ENCODE results near the gene ZNF687.
A peak's percentile ranks its signal among the peaks of the same experiment; 100 is the strongest.

DNA sequence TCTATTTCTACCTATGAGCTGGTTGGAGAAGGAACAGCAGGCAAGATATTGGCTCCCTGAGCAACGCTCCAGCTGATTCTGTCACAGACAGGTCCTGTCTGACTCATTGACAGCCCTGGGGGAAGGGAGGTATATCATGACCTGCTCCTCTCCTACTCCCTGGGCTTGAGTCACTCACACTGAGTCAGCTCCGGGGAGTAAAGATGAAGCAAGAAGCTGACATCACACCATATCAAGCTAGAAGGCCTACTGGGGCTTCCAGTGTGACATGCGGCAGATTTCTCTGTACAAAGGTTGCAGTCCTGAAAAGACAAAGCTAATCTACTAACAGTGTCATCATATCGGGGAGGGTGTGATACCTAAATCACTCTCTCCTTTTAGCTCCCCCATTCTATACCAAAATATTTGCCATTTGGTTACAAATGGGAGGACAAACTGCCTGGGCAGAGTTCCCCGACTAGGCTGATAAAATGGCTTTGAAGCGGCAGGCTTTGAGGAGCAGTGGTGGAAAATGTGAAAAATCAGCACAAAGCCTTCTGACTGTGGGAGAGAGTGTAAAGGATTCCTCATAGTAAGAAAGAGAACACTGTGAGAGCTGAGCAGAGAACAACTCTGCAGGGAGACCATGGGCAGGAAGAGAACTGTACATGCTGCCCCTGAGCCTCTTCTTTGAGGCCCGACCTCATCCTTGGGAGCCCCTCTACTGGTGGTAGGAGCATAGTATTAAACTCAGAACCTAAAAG, 29.7 kb downstream of the ZNF687 start:
- TF ChIP-seq, protein P1, sequence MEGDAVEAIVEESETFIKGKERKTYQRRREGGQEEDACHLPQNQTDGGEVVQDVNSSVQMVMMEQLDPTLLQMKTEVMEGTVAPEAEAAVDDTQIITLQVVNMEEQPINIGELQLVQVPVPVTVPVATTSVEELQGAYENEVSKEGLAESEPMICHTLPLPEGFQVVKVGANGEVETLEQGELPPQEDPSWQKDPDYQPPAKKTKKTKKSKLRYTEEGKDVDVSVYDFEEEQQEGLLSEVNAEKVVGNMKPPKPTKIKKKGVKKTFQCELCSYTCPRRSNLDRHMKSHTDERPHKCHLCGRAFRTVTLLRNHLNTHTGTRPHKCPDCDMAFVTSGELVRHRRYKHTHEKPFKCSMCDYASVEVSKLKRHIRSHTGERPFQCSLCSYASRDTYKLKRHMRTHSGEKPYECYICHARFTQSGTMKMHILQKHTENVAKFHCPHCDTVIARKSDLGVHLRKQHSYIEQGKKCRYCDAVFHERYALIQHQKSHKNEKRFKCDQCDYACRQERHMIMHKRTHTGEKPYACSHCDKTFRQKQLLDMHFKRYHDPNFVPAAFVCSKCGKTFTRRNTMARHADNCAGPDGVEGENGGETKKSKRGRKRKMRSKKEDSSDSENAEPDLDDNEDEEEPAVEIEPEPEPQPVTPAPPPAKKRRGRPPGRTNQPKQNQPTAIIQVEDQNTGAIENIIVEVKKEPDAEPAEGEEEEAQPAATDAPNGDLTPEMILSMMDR (IDR thresholded peaks at IDR 0.05) = no peak
- peak; percentile 55 to 88 (median 81) for TF ChIP-seq POLR2AphosphoS5 (IDR thresholded peaks at IDR 0.05)
